MM.1S (cell line): ENCODE data around the gene YAF2.

Experiments used
- EZH2 ChIP-seq: fragments of 300-600 bp; sonication (generic); optimal IDR thresholded peaks from 2 replicates; pipeline ENCODE3; 2017; ENCODE audit warnings: low read depth, mild to moderate bottlenecking, antibody characterized with exemption, low read length, mixed read lengths
- TF ChIP-seq, protein P1 (sequence below): fragments of 300-600 bp; sonication (generic); IDR thresholded peaks from 2 replicates; pipeline ENCODE4 v1.5.1; 2016; ENCODE audit warnings: antibody characterized with exemption, low read length, mixed read lengths

DNA sequence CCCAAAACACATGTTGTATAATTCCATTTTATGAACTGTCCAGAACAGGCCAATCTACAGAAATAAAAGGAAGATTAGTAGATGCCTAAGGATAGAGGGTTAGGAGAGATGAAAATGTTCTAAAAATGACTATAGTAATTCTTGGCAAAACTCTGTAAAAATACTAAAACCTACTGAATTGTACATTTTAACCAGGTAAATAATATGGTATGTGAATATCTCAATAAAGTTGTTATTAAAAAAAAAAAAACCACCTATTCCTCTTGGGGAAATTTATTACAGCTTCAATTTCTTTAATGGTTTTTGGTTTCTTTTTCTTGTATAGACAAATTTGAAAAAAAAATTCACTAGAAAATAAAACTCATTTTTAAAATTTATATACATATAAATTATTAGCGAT lies 33.2 kb downstream of the YAF2 start:
- TF ChIP-seq, protein P1, sequence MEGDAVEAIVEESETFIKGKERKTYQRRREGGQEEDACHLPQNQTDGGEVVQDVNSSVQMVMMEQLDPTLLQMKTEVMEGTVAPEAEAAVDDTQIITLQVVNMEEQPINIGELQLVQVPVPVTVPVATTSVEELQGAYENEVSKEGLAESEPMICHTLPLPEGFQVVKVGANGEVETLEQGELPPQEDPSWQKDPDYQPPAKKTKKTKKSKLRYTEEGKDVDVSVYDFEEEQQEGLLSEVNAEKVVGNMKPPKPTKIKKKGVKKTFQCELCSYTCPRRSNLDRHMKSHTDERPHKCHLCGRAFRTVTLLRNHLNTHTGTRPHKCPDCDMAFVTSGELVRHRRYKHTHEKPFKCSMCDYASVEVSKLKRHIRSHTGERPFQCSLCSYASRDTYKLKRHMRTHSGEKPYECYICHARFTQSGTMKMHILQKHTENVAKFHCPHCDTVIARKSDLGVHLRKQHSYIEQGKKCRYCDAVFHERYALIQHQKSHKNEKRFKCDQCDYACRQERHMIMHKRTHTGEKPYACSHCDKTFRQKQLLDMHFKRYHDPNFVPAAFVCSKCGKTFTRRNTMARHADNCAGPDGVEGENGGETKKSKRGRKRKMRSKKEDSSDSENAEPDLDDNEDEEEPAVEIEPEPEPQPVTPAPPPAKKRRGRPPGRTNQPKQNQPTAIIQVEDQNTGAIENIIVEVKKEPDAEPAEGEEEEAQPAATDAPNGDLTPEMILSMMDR: no peak
- no peak for TF ChIP-seq EZH2
